Measurements from ENCODE around the gene ZNF445.

The ZNF445 gene

GRCh38 chr3:44522494-44522933 lies 45.0 kb upstream of the ZNF445 start:
- no peak for ATAC-seq
- TF ChIP-seq RARB (CRISPR knock-in tag; IDR thresholded peaks at IDR 0.05) = no peak
- TF ChIP-seq OSR1 (CRISPR knock-in tag; IDR thresholded peaks at IDR 0.05) = no peak
- TF ChIP-seq PATZ1 (CRISPR knock-in tag; IDR thresholded peaks at IDR 0.05; ENCODE audit: borderline replicate concordance) = no peak
- no peak for TF ChIP-seq ZFP3 (CRISPR knock-in tag; IDR thresholded peaks at IDR 0.05)
- no peak for TF ChIP-seq GLIS3 (CRISPR knock-in tag; IDR thresholded peaks at IDR 0.05)
- TF ChIP-seq TCF4 (CRISPR knock-in tag; IDR thresholded peaks at IDR 0.05; ENCODE audit: borderline replicate concordance) = no peak

GRCh38 chr3:44521721-44522120 lies 44.3 kb upstream of the ZNF445 start:
- no peak for TF ChIP-seq ZFP3 (CRISPR knock-in tag; IDR thresholded peaks at IDR 0.05)
- TF ChIP-seq ZC3H10 (CRISPR knock-in tag; IDR thresholded peaks at IDR 0.05) = no peak
- TF ChIP-seq TCF4 (CRISPR knock-in tag; IDR thresholded peaks at IDR 0.05; ENCODE audit: borderline replicate concordance) = no peak
- TF ChIP-seq ZFP30 (CRISPR knock-in tag; IDR thresholded peaks at IDR 0.05) = no peak
- no peak for ATAC-seq

- TF ChIP-seq CREB5 (CRISPR knock-in tag; IDR thresholded peaks at IDR 0.05; ENCODE audit: low read depth) (no peak), PPARA (CRISPR knock-in tag; IDR thresholded peaks at IDR 0.05; ENCODE audit: borderline replicate concordance) (no peak), ZFP3 (CRISPR knock-in tag; IDR thresholded peaks at IDR 0.05) (no peak), GLIS3 (CRISPR knock-in tag; IDR thresholded peaks at IDR 0.05) (no peak), ZNF70 (CRISPR knock-in tag; IDR thresholded peaks at IDR 0.05) (no peak), TSHZ2 (CRISPR knock-in tag; IDR thresholded peaks at IDR 0.05) (no peak)
- ATAC-seq = no peak
These were observed 41.3 kb upstream of the ZNF445 start for GRCh38 chr3:44518782-44519156.

- no peak for ATAC-seq
- no peak for TF ChIP-seq ZFP3 (CRISPR knock-in tag; IDR thresholded peaks at IDR 0.05)
- no peak for TF ChIP-seq CSRNP3 (CRISPR knock-in tag; IDR thresholded peaks at IDR 0.05)
- TF ChIP-seq BACH2 (CRISPR knock-in tag; IDR thresholded peaks at IDR 0.05; ENCODE audit: borderline replicate concordance) = no peak
- no peak for TF ChIP-seq PATZ1 (CRISPR knock-in tag; IDR thresholded peaks at IDR 0.05; ENCODE audit: borderline replicate concordance)
- TF ChIP-seq GLIS3 (CRISPR knock-in tag; IDR thresholded peaks at IDR 0.05) = no peak
- no peak for TF ChIP-seq TOX (CRISPR knock-in tag; IDR thresholded peaks at IDR 0.05; ENCODE audit: borderline replicate concordance)
- no peak for TF ChIP-seq ZC3H10 (CRISPR knock-in tag; IDR thresholded peaks at IDR 0.05)
- no peak for TF ChIP-seq ZNF8 (CRISPR knock-in tag; IDR thresholded peaks at IDR 0.05)
- TF ChIP-seq ESRRG (CRISPR knock-in tag; IDR thresholded peaks at IDR 0.05) = no peak
- no peak for TF ChIP-seq ISL1 (CRISPR knock-in tag; IDR thresholded peaks at IDR 0.05)
- no peak for TF ChIP-seq PPARA (CRISPR knock-in tag; IDR thresholded peaks at IDR 0.05; ENCODE audit: borderline replicate concordance)
- no peak for TF ChIP-seq POU6F1 (CRISPR knock-in tag; IDR thresholded peaks at IDR 0.05; ENCODE audit: borderline replicate concordance, low read depth)
- TF ChIP-seq ARNTL (CRISPR knock-in tag; IDR thresholded peaks at IDR 0.05; ENCODE audit: borderline replicate concordance, low read depth) = no peak
- TF ChIP-seq TSHZ2 (CRISPR knock-in tag; IDR thresholded peaks at IDR 0.05) = no peak
These were observed 38.8 kb upstream of the ZNF445 start for GRCh38 chr3:44516230-44516629.
